T-helper 2 cell (primary cell): ENCODE measurements around the gene CHN1.

Experiments used
- DNase-seq, 5 experiments: peaks; one replicate each; pipeline versions ENCODE4 v3.0.0 to v3.0.0-alpha.2; 2012 to 2022

CHN1 gene

DNA sequence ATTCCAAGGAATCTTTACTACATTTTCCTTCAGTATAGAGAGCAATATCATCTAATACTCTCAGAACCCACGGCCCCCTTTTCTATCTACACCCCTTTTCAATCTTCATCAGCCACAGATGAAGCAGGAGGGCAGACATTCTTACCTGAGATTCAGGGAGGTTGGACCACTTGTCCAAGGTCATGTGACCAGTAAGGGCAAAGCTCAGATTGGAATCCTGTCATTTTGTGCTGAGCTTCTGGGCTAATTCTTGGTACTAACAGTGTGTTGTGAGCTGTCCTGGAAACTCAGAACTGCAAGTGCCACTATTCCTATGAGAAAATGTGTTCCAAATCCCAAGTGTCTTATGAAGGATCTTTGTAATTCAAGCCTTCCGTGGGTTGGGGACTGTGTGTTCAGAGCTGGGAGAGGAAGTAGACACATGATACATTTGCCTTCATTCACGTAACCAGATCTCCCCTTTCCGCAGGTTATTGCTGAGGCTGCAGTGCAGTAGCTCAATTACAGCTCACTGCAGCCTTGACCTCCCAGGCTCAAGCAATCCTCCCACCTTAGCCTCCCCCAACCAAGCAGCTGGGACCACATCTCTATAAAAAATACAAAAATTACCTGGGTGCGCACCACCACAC lies 244.2 kb downstream of the CHN1 start:
- no peak for DNase-seq

DNA sequence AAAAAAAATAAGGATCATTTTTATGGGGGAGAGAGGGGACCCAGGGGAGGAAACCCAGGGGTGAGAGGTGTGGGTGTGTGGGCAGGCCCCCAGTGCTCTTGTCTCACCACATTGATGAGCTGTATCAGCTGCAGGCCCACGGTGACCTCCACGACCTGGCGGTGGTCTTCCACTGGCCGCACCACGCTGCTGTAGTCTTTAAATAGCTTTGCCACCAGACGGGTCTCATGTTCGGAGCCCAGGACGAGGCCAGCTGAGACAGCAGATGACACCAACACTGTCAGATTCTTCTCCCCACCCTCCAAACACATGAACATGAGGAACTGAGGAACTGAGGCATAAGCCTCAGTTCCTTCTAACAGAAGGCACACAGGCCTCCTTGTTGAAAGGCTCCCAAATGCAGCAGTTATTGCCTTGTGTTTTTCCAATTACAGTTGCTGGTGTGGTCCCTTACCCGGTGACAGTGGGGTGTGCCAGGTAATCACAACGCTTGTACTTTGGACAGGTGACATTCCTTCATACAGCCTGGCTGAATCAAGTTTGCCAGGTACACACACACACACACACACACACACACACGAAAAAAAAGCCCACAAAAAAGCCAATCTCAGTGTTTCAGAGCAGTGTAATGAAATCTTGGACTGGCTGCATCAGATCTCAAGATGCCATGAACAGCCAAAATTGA lies 245.7 kb downstream of the CHN1 start:
- DNase-seq = no peak

- DNase-seq = no peak
These were observed 248.4 kb downstream of the CHN1 start for GRCh38 chr2:174756743-174757142.

GRCh38 chr2:174753038-174753633 lies 252.0 kb downstream of the CHN1 start:
- DNase-seq = peak in 1 of 5 experiments; percentile 61

DNA sequence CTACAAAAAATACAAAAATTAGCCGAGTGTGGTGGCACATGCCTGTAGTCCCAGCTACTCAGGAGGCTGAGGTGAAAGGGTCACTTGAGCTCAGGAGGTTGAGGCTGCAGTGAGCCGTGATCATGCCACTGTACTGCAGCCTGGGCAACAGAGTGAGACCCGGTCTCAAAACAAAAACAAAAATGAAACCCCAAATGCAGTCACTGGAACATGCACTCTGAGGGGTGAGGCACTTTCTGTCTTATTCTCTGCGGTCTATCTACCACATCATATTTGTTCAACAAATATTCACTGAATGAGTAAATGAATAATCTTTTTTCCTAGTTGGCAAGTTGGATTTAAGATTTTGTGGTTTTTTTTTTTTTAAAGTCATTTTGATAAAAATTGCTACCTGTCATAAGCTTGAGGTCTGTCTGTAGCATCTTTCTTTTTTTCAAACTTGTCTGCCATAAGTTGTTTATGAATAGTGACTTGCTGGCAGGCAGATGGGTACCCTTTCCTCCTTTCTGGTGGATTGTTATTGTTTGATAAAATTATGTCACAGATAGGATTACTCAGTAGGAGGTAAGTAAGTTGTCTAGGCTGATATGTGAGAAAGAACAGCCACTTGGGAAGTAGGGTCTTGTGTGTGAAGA lies 252.7 kb downstream of the CHN1 start:
- DNase-seq = peak in 2 of 5 experiments; percentile 55 to 91

DNA sequence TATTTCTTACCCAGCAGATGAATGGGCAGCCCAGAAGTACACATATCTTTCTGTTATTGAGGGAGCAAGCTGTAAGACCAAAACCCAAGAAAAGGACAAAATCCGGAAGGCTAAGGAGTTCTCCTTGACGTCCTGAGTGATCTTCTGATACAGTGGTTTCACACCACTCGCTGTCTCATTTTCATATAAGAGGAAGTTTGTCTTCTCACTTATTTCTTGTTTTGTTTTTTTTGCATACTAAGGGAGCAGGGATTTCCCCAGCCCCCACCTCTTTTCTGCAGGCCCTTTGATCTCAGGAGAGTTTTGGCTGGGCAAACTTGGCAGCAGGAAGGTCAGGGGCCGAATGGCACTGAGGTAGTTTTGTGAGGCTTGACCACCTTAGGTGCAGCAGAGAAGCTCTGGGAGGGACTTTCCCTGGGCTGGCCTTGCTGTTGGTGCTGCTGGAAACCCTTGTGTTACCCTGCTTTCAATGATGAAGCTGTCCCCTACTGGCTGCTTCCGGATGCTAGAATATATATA lies 254.2 kb downstream of the CHN1 start:
- peak in 2 of 5 experiments; percentile 61 to 72 for DNase-seq

GRCh38 chr2:174749793-174750192 lies 255.4 kb downstream of the CHN1 start:
- DNase-seq = no peak

GRCh38 chr2:174748948-174749347 lies 256.2 kb downstream of the CHN1 start:
- DNase-seq = peak in 4 of 5 experiments; percentile 48 to 69 (median 51)
